Endothelial cell of umbilical vein (primary cell): ENCODE measurements around the gene SEMA5A. TPM values are rescaled to one million over a fixed set of nuclear protein-coding genes. Genes with fewer than 3 reads are reported as not detected.

Experiments
- BruUV-seq: library from RNA; stranded (reverse); fragments of 400-500 nt; replicated peaks from 2 replicates; lab custom pipeline; 2021; lab: Mats Ljungman, UMichigan
- CTCF ChIA-PET: fragments of 300-600, 350-600 bp; sonication (Branson Sonifier 250); formaldehyde crosslinking; loops from one replicate; lab custom pipeline; 2021; ENCODE audit warnings: antibody characterized with exemption, inconsistent platforms; lab: Charles Lee
- POLR2A ChIA-PET: fragments of 300-600, 350-600 bp; sonication (Branson Sonifier 250); formaldehyde crosslinking; loops from one replicate; lab custom pipeline; 2021; ENCODE audit warnings: antibody characterized with exemption, inconsistent platforms; lab: Charles Lee
- DNase-seq: peaks from one replicate; pipeline ENCODE4 v3.0.0-alpha.2; 2011; ENCODE audit warnings: low read depth, low spot score
- FAIRE-seq: peaks from 2 replicates; lab custom pipeline; 2011; peaks lifted over from hg19 to GRCh38; lab: Jason Lieb, UNC
- H2AFZ ChIP-seq: 2 replicates; pipeline ENCODE4 v1.6.0; 2012; ENCODE audit warnings: low read depth, low read length, control low read depth, inconsistent platforms
- H3K27ac ChIP-seq: 2 replicates; pipeline ENCODE4 v1.5.1; 2011; ENCODE audit warnings: low read depth, mild to moderate bottlenecking, control low read depth, low read length, moderate library complexity; ENCODE audit not compliant: insufficient read depth
- H3K27me3 ChIP-seq, 2 experiments: 2 replicates each; pipeline versions ENCODE4 v1.6.0 to v1.6.1; 2011; ENCODE audit warnings: low read length in 2 of 2, mixed read lengths in 1 of 2; ENCODE audit not compliant: control insufficient read depth in 2 of 2, insufficient read depth in 2 of 2
- H3K36me3 ChIP-seq, 2 experiments: 2 replicates in 1 of 2; 3 replicates in 1 of 2; pipeline ENCODE4 v1.5.1; 2011; ENCODE audit warnings: low read length in 2 of 2, mild to moderate bottlenecking in 1 of 2, moderate library complexity in 1 of 2; ENCODE audit not compliant: control insufficient read depth in 2 of 2, insufficient read depth in 2 of 2; ENCODE audit errors: extremely low read depth in 1 of 2
- H3K4me1 ChIP-seq: 3 replicates; pipeline ENCODE4 v1.5.1; 2011; ENCODE audit warnings: mild to moderate bottlenecking, low read length; ENCODE audit not compliant: control insufficient read depth, insufficient read depth; ENCODE audit errors: extremely low read depth
- H3K4me2 ChIP-seq: 2 replicates; pipeline ENCODE4 v1.6.1; 2011; ENCODE audit warnings: low read length, control low read depth, mixed read lengths; ENCODE audit not compliant: insufficient read depth
- H3K4me3 ChIP-seq, 3 experiments: fragments of 200-600 bp in 1 of 3; sonication (generic), shearing (Covaris generic) in 1 of 3; replicated peaks in 1 of 3; 2 replicates each; pipeline ENCODE4 v1.5.1; 2011 to 2016; ENCODE audit warnings: control low read depth in 3 of 3, low read length in 3 of 3, mild to moderate bottlenecking in 2 of 3, inconsistent platforms in 1 of 3, low read depth in 1 of 3, moderate library complexity in 1 of 3; ENCODE audit not compliant: insufficient read depth in 1 of 3
- H3K79me2 ChIP-seq: 2 replicates; pipeline ENCODE4 v1.6.0; 2012; ENCODE audit warnings: low read length, inconsistent platforms; ENCODE audit not compliant: control insufficient read depth, insufficient read depth
- H3K9ac ChIP-seq: replicated peaks from 2 replicates; pipeline ENCODE3; 2011; ENCODE audit warnings: low read length, control low read depth; ENCODE audit not compliant: insufficient read depth; ENCODE audit errors: extremely low read depth
- H3K9me1 ChIP-seq: replicated peaks from 3 replicates; pipeline ENCODE4 v1.6.0; 2011; ENCODE audit warnings: mild to moderate bottlenecking, low read length; ENCODE audit not compliant: control insufficient read depth, insufficient read depth; ENCODE audit errors: extremely low read depth
- H3K9me3 ChIP-seq: replicated peaks from 2 replicates; pipeline ENCODE4 v1.5.1; 2012; ENCODE audit warnings: low read length, inconsistent platforms; ENCODE audit not compliant: control insufficient read depth, insufficient read depth
- H4K20me1 ChIP-seq: replicated peaks from 2 replicates; pipeline ENCODE3; 2011; ENCODE audit warnings: mild to moderate bottlenecking, low read length; ENCODE audit not compliant: control insufficient read depth, insufficient read depth; ENCODE audit errors: extremely low read depth
- EZH2 ChIP-seq: IDR thresholded peaks from 2 replicates; pipeline ENCODE4 v1.6.1; 2012; ENCODE audit warnings: borderline replicate concordance, low read depth, mild to moderate bottlenecking, moderate library complexity, low read length, inconsistent platforms; ENCODE audit not compliant: severe bottlenecking
- FOS ChIP-seq: IDR thresholded peaks from 2 replicates; pipeline ENCODE4 v1.6.1; 2011; ENCODE audit warnings: mild to moderate bottlenecking, low read length, moderate library complexity, borderline replicate concordance; ENCODE audit not compliant: insufficient read depth
- GATA2 ChIP-seq: IDR thresholded peaks from 2 replicates; pipeline ENCODE4 v1.7.0; 2011; ENCODE audit warnings: low read depth, mild to moderate bottlenecking, moderate library complexity, mixed read lengths, low read length; ENCODE audit not compliant: insufficient read length, insufficient read depth
- JUN ChIP-seq: IDR thresholded peaks from 2 replicates; pipeline ENCODE4 v1.6.1; 2011; ENCODE audit warnings: borderline replicate concordance, low read depth; ENCODE audit not compliant: insufficient read length, insufficient read depth
- MYC ChIP-seq: IDR thresholded peaks from one replicate; pipeline ENCODE4 v1.6.1; 2011; ENCODE audit warnings: mild to moderate bottlenecking, low read depth, low read length
- POLR2A ChIP-seq: IDR thresholded peaks from 2 replicates; pipeline ENCODE4 v1.6.1; 2012; ENCODE audit warnings: low read depth, mild to moderate bottlenecking, control low read depth, low read length
- POLR2AphosphoS5 ChIP-seq: IDR thresholded peaks from 2 replicates; pipeline ENCODE4 v1.6.1; 2012; ENCODE audit warnings: low read depth, mild to moderate bottlenecking, control low read depth, low read length, moderate library complexity; ENCODE audit not compliant: insufficient read depth
- dilution Hi-C: fragments of 300-500 bp; cut with MboI; formaldehyde crosslinking; loops from one replicate; pipeline ENCODE4 v1.15.0; 2019; ENCODE audit warnings: low sequenced_read_pairs; ENCODE audit not compliant: extremely low pct_ligation_motif_present
- intact Hi-C: fragments of 100-400 bp; cut with micrococcal nuclease; formaldehyde crosslinking; loops from one replicate; pipeline ENCODE4 v1.10.0; 2022
- polyA plus RNA-seq, 4 experiments: library from polyadenylated mRNA; depleted of rRNA in 3 of 4; stranded (reverse) in 3 of 4; unstranded in 1 of 4; fragments of >200 nt; gene quantifications; 2 replicates each; pipeline versions ENCODE4 v1.2.1 to v1.2.3, GENCODE V29; 2011 to 2012; ENCODE audit warnings: missing spikeins in 1 of 4
- total RNA-seq: library from RNA; stranded (reverse); gene quantifications from 2 replicates; pipeline ENCODE4 v1.2.3, GENCODE V29; 2021
- TF ChIP-seq, protein P1 (sequence below), 2 donors: IDR thresholded peaks; 1 replicate in 1 of 2; 2 replicates in 1 of 2; pipeline ENCODE4 v1.5.1; 2011; ENCODE audit warnings: low read length in 2 of 2, mild to moderate bottlenecking in 2 of 2, moderate library complexity in 2 of 2, control low read depth in 1 of 2, inconsistent platforms in 1 of 2, low read depth in 1 of 2; ENCODE audit not compliant: insufficient read depth in 1 of 2; ENCODE audit errors: extremely low read depth in 1 of 2
- TF ChIP-seq, protein P2 (sequence below): IDR thresholded peaks from 2 replicates; pipeline ENCODE4 v1.6.1; 2011; ENCODE audit not compliant: insufficient read depth, insufficient read length

The SEMA5A gene
- total and polyA plus RNA-seq, 2 donors (not counting 3 experiments of a cell fraction or from before 2014, with no cell fraction given): 0.04 to 0.06 TPM

DNA sequence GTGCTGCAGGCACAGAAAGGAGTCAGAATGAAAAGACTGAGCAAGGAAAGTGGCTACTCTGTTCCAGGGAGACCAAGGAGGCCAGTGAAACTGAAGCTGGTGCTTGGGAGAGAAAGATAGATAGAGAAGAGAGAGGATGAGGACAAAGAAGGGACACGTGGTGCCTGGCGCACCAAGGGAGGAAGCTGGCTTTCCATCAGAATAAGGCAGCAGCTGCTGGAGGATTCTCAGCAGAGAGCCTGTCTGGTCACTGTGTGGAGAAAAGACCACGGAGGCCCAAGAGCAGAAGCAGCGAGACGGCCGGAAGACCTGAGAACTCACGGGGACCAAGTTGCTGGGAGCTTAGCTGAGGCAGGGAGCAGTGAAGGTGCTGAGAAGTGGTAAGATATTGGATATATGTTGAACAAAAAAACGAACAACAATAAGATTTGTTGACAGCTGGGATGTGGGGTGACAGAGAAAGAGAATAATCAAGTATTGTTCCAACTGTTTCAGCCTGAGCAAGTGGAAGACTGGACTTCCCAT is 116.1 kb downstream of the SEMA5A start:
- Histone ChIP-seq H3K4me1 (no peaks in the 10 kb centered on the region), H3K4me2 (no peak overlapping the region), H4K20me1 (no peaks in the 10 kb centered on the region), H3K36me3 (no peaks in the 10 kb centered on the region), H3K9ac (no peak overlapping the region), H2AFZ (no peak overlapping the region), H3K27me3 (no peaks in the 10 kb centered on the region), H3K27ac (no peak overlapping the region), H3K9me1 (no peaks in the 10 kb centered on the region), H3K79me2 (no peaks in the 10 kb centered on the region), H3K4me3 (no peak overlapping the region), H3K9me3 (no peaks in the 10 kb centered on the region)
- TF ChIP-seq MYC (no peak), EZH2 (no peak), GATA2 (no peak)
- no TSS peak for BruUV-seq
- no peak for FAIRE-seq
- DNase-seq: no peak
- intact Hi-C loops: no loop called here
- dilution Hi-C loops: no loop called here
- ChIA-PET CTCF (no interaction called here), POLR2A (no interaction called here)

DNA sequence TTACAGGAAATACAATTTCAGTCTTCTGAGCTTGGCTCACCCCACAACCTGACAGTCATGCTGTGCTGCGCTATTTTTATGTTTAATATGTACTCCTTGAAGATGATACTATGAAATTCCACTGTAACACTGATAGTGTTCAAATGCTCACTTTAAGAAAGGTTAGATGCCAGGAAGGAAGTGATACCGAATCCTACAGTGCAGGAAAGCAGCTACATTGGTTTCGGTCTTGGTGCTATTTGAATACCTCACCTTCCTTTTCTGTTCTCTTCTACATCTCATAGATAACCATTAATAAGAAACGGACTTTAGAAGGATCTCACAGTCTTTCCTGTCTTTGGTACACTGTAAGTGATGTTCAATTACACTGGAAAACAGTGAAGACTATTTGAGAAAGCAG is 117.6 kb downstream of the SEMA5A start:
- Histone ChIP-seq H3K9me1 (no peaks in the 10 kb centered on the region), H4K20me1 (no peaks in the 10 kb centered on the region), H3K79me2 (no peaks in the 10 kb centered on the region), H3K4me1 (no peaks in the 10 kb centered on the region), H2AFZ (no peak overlapping the region), H3K9me3 (no peaks in the 10 kb centered on the region), H3K36me3 (no peaks in the 10 kb centered on the region), H3K9ac (no peak overlapping the region), H3K4me3 (no peak overlapping the region), H3K27me3 (no peaks in the 10 kb centered on the region), H3K4me2 (no peak overlapping the region), H3K27ac (no peak overlapping the region)
- intact Hi-C loops (no loop called here), dilution Hi-C loops (no loop called here)
- BruUV-seq: no TSS peak
- TF ChIP-seq POLR2A (no peak), MYC (no peak), FOS (no peak), GATA2 (no peak), JUN (no peak), POLR2AphosphoS5 (no peak), EZH2 (no peak)
- TF ChIP-seq, protein P1, sequence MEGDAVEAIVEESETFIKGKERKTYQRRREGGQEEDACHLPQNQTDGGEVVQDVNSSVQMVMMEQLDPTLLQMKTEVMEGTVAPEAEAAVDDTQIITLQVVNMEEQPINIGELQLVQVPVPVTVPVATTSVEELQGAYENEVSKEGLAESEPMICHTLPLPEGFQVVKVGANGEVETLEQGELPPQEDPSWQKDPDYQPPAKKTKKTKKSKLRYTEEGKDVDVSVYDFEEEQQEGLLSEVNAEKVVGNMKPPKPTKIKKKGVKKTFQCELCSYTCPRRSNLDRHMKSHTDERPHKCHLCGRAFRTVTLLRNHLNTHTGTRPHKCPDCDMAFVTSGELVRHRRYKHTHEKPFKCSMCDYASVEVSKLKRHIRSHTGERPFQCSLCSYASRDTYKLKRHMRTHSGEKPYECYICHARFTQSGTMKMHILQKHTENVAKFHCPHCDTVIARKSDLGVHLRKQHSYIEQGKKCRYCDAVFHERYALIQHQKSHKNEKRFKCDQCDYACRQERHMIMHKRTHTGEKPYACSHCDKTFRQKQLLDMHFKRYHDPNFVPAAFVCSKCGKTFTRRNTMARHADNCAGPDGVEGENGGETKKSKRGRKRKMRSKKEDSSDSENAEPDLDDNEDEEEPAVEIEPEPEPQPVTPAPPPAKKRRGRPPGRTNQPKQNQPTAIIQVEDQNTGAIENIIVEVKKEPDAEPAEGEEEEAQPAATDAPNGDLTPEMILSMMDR (IDR thresholded peaks at IDR 0.05; ENCODE audit: extremely low read depth in 1 of 2, insufficient read depth in 1 of 2, low read depth in 1 of 2, low read length in 2 of 2): no peak
- TF ChIP-seq, protein P2, sequence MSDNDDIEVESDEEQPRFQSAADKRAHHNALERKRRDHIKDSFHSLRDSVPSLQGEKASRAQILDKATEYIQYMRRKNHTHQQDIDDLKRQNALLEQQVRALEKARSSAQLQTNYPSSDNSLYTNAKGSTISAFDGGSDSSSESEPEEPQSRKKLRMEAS: no peak
- no peak for DNase-seq
- ChIA-PET CTCF (no interaction called here), POLR2A (no interaction called here)
- no peak for FAIRE-seq
